Measurements from ENCODE around the gene SNX22. TPM values are rescaled to one million over a fixed set of nuclear protein-coding genes. Genes with fewer than 3 reads are reported as not detected.
A peak's percentile ranks its signal among the peaks of the same experiment; 100 is the strongest.
"Not testable (repeated sequence)": the region's sequence is repeated elsewhere in the genome, so short reads cannot be mapped to it uniquely, and the experiment has no call there.

The SNX22 gene
- 0.87 TPM for polyA plus RNA-seq (2013, experiment 1 of 2; ENCODE audit: insufficient read length)
- 0.71 TPM for polyA plus RNA-seq (2013, experiment 2 of 2; ENCODE audit: insufficient read length)

DNA sequence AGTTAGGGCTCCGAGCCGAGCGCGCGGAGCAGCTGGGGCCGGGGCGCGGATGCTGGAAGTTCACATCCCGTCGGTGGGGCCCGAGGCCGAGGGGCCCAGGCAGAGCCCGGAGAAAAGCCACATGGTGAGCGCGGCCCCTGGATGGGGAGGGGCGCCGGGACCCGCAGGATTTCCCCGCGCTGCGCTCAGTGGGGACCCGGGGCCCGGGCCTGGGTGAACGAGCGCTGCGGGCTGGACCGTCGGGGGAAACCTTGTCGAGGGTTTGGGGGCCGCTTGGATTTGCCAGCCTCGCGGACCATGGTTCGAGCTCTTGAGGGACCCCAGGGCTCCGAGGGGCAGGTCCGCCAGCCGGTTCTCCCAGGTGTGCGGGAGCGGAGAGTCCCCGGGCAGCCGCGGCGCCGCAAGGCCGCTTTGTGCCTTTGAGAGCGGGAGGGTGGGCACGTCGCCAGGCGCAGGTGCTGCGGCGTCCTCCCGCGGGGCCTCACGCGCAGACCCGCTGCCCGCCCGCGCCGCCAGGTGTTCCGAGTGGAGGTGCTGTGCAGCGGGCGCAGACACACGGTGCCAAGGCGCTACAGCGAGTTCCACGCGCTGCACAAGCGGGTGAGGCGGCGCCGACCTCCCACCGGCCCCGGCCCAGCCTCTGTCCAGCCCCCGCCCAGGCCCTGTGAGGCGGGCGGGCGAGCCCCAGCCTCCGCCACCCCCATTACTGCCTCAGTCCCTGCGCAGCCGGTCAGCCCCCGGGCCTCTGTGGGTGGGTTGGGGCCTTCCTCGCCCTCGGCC is at the start of gene SNX22:
TSS of gene SNX22 (plus strand) at position 5 of the 780 bp plus-strand sequence. CDS start at position 50, 45 bp downstream.
- DNase-seq: no peak

DNA sequence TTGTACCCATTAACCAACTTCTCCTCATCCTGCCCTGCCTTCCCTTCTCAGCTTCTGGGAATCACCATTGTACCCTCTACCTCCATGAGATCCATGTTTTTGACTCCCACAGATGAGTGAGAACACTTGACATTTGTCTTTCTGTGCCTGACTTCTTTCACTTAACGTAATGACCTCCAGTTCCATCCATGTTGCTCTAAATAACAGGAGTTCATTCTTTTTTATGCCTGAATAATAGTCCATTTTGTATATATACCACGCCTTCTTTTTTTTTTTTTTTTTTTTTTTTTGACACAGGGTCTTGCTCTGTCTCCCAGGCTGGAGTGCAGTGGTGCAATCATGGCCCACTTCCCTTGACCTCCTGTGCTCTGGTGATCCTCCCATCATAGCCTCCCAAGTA is 49.0 kb upstream of the SNX22 start:
- DNase-seq: no peak

DNA sequence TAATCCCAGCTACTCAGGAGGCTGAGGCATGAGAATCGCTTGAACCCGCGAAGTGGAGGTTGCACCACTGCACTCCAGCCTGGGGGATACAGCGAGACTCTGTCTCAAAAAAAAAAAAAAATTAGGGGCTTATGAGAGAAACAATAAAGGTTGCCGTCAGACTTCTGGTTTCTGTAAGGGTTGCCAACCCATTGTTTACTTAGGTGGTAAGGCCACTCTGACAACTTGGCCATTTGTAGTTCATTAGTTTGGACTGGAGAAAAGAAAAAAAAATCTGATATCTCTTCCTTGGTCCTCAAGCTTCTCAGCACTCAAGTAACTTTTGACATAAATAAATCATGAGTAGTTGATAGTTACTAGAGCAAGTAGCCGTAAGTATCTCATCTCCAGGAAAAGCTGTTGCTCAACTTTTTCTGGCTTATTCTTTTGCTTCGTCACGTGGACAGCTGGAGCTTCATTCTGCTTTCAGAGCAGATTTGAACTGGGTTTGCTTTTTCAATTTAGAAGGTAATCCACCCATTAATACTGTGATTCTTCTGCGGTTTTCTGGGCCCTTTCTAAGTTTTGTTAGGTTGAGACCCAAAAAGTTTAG is 46.3 kb upstream of the SNX22 start:
- no peak for DNase-seq

DNA sequence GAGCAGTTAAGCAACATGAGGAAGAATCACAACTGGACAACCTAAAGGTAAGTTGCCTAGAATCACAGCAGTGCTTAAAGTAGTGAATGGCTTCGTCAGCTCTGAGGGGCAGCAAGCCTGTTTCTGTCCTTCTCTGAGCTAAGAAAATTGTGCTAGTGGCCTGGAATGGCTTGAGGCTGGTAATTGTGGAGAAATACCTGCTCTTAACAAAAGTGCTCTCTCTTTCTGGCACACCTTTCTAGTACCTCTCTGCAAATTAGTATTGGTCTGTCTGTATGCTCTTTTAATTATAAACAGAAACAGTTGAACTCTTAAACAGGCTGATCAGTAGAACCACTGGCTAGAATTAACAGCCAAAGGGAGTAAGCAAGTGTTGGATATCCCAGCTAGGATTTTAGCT is 44.2 kb upstream of the SNX22 start:
- DNase-seq: no peak

DNA sequence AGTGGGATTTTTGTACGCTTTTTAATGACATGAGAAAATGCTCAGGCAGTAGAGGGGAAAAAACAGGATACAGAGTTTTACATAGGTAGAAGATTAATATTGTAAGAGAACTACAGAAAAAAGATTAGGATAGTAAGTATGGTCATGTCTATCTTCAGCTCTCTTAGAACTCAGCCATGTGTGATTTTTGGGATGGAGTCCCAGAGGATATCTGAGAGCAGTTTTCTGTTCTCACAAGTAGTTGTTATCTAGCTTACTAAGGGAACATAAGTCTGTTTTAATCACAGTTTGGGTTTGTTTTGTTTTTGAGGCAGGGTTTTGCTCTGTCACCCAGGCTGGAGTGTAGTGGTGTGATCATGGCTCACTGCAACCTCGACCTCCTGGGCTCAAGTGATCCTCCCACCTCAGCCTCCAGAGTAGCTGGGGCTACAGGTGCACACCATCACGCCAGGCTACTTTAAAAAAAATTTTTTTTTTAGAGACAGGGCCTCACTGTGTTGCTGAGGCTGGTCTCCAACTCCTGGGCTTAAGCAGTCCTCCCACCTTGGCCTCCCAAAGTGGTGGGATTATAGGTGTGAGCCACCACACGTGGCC is 41.3 kb upstream of the SNX22 start:
- not testable (repeated sequence) for DNase-seq

DNA sequence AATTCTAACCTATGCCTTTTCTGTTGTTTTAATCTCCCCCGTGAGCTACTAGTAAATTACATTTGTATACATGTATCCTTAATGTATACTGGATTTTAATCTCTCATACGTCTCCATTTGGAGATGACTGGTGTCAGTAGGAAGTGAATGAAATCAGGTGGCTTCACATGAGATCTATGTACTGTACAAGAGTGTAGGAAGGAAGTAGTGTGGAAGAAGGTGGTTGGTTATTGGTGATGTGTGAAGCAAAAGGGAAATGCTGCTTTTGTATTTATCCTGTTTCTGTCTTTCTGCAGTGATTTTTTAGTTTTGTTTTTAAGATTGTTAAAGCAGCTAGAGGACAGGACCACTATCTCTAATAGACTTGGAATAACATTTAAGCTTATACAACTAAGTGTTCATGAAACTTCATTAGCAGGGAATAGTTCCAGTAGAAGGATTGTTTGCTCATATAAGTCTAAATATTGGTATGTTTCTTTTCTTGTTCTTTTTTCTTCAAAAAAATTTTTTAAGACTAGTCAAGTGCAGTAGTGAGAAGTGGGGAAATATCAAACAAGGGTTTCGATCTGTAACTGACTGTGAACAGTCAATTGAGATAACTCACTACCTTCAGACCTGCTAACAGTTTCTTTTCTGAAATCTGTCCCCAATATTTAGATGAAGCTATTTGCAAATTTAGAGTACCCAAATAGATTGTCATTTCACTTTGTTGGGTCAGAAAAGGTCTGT is 40.4 kb upstream of the SNX22 start:
- DNase-seq: no peak

DNA sequence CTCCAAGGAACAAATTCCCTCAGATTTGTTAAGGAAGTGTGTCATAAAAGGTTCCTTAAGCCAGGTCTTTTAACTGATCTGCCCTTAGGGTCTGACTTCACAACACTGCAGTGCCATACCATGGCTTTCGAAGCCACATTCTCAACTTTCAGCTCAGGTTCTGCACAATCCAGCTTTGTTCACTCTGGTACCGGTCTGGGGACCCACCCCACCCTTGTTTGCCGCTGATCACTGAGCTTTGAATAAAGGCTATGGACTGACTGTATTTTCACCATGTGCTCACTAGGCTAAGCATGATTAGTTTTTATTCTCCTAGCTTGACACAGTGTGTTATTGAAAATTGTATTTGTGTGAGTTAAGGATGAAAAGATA is 39.9 kb upstream of the SNX22 start:
- no peak for DNase-seq

DNA sequence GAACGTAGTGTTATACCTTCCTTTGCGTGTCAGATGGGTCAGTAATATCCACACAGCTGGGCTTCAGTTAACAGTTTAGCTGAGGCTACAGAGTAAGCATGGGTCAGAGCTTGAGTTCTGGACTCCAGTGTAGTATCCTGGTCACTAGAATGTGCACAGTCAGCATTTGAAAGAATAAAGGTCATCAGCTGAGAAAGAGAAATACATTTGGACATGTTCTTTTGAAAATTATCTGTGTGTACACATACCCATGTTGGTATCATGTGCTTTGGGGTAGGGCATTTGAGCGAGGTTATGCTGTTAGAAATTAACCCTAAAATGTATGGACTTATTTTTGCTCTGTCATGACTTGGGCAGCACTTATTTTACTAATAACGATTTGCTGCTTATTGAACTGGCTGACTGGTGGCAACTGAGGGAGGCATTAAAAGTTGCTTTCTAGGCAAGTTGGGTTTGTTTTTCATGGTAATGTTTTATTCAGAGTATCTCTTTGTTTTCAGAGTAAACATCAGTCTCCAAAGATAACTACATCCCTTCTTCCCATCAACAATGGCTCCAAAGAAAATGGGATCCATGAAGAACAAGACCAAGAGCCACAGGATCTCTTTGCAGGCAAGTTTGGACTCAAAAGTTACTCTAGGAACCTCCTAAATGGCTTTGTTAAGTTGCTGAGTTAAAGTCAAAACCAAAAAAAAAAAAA is 39.3 kb upstream of the SNX22 start:
- no peak for DNase-seq

DNA sequence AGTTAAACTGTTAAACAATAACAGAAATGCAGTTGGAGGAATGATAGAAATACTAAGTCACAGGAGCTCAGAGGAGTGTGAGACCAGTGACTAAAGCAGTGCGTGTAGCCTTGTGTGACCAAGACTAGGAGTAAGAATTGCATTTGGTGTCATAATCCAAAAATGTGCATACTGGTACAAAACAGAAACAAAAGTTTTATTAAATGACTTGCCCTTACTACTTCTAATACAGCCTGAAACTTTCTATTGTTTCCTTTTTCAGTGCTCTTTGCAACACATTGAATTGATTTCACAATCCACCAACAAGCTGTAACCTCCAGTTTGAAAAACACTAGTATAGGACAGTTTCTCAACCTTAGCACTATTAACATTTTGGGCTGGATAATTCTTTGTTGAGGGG is 38.6 kb upstream of the SNX22 start:
- peak; percentile 56 for DNase-seq

DNA sequence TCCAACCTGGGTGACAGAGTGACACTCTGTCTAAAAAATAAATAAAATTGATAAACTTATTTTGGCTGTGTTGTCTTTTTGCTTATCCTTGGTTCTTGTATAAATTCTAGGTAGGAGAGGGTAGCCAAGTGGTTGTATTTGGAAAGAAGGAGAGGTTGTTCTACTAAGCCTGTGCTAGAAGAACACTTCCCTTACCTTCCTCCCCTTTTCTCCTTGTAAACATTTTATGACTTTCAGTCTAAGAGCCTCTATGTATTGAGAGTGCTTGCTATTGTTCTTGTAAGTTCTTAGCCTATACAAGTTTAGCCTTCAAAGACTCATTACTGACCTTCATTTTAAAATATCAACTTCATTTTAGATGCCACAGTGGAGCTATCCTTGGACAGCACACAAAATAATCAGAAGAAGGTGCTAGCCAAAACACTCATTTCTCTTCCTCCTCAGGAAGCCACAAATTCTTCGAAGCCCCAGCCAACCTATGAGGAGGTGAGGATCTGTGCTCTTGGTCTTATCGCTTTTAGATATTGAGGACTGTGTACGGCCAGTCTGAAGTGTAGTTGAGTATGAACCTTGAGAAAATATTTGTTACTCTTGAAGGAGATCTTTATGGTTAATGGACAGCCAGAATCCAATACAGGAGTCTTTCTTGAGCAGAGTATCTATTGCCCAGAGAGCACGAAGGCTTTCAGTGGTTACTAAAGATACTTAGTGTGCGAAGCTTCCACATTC is 33.6 kb upstream of the SNX22 start:
- no peak for DNase-seq

DNA sequence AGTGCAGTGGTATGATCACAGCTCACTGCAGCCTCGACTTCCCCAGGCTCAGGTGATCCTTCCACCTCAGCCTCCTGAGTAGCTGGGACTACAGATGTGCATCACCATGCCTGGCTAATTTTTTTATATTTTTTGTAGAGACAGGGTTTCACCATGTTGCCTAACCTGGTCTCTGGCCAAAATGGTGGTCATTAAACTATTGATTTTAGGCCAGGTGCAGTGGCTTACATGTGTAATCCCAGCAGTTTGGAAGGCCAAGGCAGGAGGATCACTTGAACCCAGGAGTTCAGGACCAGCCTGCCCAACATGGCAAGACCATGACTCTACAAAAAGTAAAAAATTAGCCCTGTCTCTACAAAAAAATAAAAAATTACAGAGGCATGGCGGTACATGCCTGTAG is 31.2 kb upstream of the SNX22 start:
- DNase-seq: not testable (repeated sequence)

DNA sequence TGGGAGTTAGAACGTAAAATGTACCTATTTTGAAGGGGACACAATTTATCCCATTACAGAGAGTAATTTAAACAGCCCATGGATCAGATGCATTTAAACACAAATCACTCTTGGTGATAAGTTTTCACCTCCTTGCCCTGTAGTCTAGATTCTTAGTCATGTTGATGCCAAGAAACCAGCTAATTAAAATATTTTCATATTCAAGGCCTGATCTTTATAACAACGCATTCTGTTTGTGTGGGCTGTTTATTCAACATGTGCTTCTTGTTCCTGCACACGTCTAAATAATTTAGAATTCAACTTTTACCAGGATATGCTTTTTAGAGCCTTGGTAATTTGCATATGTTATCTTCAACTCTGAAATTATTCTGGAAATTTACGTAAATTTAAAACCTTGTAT is 29.9 kb upstream of the SNX22 start:
- no peak for DNase-seq

DNA sequence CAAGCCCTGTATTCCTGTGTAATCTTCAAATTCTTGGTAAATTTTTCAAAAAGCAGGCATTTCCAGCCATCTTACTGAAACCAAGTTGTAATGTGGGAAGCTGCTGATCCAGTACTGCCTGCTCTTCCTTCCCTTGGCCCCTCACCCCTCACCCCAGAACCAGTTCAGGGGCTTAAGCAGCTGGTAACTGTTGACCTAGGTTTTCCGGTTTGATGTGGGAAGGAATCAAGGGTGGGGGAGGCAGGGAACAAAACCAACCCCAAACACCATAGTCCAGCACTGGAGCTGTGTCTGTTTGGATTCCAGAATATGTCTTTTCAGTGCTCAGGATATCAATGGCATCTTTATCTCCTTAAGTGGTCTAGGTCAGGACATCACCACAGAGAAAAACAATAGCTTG is 29.1 kb upstream of the SNX22 start:
- no peak for DNase-seq

DNA sequence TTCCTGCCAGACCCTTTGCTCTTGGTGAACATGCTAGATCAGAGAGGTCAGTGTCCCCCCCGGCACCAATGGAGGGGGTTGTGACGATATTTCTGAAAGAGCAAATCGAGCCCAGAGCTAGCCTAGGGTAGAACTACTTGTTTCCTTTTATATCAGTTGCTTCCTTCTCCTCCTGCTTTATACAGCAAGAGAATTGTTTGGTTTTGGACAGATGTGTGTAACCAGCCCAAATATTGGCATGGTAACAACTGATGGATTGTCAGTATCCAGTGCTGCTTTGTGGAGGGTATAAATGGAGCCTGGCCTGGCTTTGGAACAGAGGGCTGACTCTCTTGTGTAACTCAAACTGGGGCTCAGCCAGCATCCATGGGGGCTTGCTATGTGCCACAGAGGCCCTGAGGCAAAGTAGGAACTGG is 28.6 kb upstream of the SNX22 start:
- DNase-seq: no peak

DNA sequence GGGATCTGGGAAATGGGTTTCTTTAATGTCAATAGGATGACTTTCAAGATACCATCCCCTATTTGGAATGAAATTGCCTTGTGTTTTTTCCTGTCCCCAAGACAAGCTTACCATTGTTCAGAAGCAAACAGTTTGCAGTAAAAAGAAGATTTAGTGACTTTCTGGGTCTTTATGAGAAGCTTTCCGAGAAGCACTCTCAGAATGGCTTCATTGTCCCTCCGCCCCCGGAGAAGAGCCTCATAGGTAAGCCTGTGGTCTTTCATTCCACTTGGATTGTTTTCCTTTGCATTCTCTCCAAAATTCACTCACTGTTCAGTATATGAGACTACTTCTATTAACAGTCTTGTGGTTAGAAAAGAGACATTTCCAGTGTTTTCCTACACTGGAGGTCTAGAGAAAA is 25.6 kb upstream of the SNX22 start:
- DNase-seq: no peak

DNA sequence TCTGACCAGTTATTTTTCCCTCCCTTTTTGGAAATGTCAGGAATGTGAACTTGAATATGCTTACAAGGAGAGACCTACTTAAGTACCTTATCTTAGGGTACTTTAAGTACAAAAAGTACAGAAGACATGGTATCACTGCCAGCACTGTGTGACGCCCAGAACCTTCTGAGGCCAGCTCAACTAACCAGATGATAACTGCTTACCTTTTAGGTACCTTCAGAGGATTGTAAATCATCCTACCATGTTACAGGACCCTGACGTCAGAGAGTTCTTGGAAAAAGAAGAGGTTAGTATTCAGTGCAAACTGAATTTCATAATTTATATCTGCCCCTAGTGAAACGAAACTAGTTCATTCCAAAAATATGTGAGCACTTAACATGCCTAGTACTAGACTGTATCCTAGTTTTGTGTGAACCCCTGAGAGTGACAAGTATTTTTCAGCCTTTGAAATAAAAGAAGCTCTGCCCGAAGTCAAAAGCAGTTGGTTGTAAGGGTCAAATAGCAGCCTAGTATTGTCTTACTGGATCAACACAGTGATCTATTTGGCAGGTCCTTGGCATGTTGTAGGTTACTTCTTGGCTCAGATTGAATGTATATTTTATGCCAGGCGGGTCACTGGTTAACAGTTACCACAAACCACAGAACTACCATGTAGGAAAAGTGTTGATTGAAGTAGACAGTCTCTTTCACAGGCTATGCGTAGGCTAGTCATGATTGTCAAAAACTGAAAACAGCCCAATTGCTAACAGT is 23.8 kb upstream of the SNX22 start:
- no peak for DNase-seq

DNA sequence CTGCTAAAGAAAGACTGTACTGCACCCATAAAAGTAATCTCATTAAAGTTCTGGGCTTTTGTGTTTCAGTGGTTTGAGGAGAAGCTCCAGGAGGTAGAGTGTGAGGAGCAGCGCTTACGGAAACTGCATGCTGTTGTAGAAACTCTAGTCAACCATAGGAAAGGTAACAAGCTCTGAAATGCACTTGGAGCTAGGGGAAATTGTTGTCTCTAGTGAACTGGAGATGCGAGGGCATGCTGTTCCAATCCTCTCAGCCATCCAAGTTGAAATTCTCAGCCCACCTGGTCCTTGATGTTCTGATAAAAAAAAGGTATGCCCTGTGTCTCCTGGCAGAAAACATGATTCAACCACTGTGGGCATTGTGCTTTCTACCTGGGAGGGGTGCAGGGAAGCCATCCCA is 21.4 kb upstream of the SNX22 start:
- no peak for DNase-seq

DNA sequence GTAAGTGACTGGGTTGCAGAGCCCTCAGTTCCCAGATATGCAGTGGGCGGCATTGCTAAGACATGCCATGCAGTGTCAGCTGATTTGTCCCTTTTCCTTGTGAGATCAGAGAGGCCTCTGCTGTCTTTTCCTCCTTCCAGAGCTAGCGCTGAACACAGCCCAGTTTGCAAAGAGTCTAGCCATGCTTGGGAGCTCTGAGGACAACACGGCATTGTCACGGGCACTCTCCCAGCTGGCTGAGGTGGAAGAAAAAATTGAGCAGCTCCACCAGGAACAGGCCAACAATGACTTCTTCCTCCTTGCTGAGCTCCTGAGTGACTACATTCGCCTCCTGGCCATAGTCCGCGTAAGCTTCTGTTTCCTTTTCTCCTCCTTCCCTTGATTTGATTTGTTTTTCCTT is 20.0 kb upstream of the SNX22 start:
- no peak for DNase-seq

DNA sequence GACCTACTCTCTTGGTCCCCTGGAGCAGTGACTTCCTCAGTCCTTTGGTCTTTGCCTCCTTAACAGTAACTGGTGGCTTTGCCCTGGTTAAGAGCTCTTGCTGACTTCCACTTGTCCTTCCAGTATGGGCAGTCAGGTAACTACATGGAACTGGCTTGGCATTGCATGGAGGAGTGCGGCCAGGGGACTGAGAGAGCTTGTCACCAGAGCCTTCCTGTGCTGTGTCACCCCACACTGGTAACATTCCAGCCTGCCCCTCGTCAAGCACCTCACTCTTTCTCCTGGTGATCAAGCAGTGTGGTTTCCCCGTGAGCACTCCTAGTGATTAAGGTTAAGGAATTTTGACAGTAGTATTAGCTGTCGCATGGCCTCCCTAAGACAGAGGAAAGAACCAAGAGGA is 19.3 kb upstream of the SNX22 start:
- DNase-seq: no peak

DNA sequence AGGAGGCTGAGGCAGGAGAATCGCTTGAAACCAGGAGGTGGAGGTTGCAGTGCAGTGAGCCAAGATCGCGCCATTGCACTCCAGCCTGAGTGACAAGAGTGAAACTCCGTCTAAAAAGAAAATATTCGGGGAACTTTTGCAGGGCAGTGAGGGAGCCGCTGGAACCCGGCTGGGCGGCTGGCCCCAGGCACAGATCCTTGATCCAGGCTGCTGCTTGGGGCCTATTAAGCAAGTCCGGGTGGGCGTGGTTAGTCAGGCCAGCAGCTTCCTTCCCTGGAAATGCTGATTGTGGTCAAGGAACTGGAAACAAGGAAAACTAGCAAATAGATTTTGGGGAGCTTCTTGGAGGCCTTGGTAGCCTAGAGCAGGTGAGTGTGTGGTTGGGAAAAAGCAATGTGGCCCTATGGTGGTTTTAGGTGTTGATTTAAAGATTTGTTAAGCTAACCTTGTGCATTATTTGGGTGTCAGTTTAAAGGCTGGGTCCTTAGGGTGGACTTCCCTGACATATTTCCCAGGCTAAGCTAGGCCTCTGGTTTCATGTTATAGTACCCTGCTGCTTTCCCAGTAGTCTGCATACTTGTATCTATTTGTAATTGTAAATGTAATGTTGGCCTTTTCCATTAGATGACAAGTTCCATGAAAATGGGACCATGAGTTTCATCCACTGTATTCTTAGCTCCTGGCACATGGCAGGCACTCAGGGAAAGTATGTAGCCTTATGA is 17.7 kb upstream of the SNX22 start:
- DNase-seq: no peak

Measured in fibroblast of skin of back (primary cell).